GM23338 (cell line): Measurements from ENCODE around the gene FLT1. TPM values are rescaled to one million over a fixed set of nuclear protein-coding genes. Genes with fewer than 3 reads are reported as not detected.

Experiments used
- ATAC-seq: fragments of 200-7000 bp; cut with Tn5 transposase; 3 replicates; pipeline ENCODE4 v1.9.1; 2020
- DNase-seq: peaks from one replicate; pipeline ENCODE4 v3.0.0-alpha.2; 2015; ENCODE audit warnings: low spot score
- H2AFZ ChIP-seq: fragments of 200-600 bp; sonication (generic); 2 replicates; pipeline ENCODE4 v1.8.0; 2016; ENCODE audit warnings: antibody characterized with exemption, mild to moderate bottlenecking, moderate library complexity
- H3F3A ChIP-seq: fragments of 200-600 bp; sonication (generic); replicated peaks from 2 replicates; pipeline ENCODE4 v1.8.0; 2017; ENCODE audit warnings: antibody characterized with exemption, mixed run types, low read depth
- H3K27ac ChIP-seq: fragments of 200-600 bp; sonication (generic); 2 replicates; pipeline ENCODE4 v1.6.1; 2016; ENCODE audit warnings: low read depth
- H3K27me3 ChIP-seq: fragments of 200-600 bp; sonication (generic); 2 replicates; pipeline ENCODE4 v1.8.0; 2016; ENCODE audit warnings: mild to moderate bottlenecking, mixed run types, moderate library complexity; ENCODE audit not compliant: insufficient read depth
- H3K36me3 ChIP-seq: fragments of 200-600 bp; sonication (generic); 2 replicates; pipeline ENCODE4 v1.8.0; 2016; ENCODE audit warnings: mild to moderate bottlenecking; ENCODE audit not compliant: insufficient read depth
- H3K4me1 ChIP-seq: fragments of 200-600 bp; sonication (generic); 2 replicates; pipeline ENCODE4 v1.8.0; 2016; ENCODE audit warnings: mild to moderate bottlenecking, moderate library complexity; ENCODE audit not compliant: insufficient read depth
- H3K4me2 ChIP-seq: fragments of 200-600 bp; sonication (generic); 2 replicates; pipeline ENCODE4 v1.7.1; 2017; ENCODE audit warnings: mixed run types
- H3K4me3 ChIP-seq: fragments of 200-600 bp; sonication (generic); 2 replicates; pipeline ENCODE4 v1.6.1; 2016; ENCODE audit warnings: mixed run types
- H3K79me2 ChIP-seq: fragments of 200-600 bp; sonication (generic); replicated peaks from 2 replicates; pipeline ENCODE4 v1.8.0; 2017; ENCODE audit warnings: mild to moderate bottlenecking; ENCODE audit not compliant: insufficient read depth
- H3K9me2 ChIP-seq: fragments of 200-600 bp; sonication (generic); 2 replicates; pipeline ENCODE4 v1.8.0; 2017; ENCODE audit not compliant: insufficient read depth
- H4K20me1 ChIP-seq: fragments of 200-600 bp; sonication (generic); replicated peaks from 2 replicates; pipeline ENCODE4 v1.8.0; 2017; ENCODE audit warnings: mild to moderate bottlenecking; ENCODE audit not compliant: insufficient read depth
- H3K27ac Mint-ChIP-seq: 2 replicates; pipeline ENCODE4 v1.8.0; 2020; ENCODE audit warnings: inconsistent platforms, mild to moderate bottlenecking, moderate library complexity, mixed read lengths
- H3K27me3 Mint-ChIP-seq: 3 replicates; pipeline ENCODE4 v1.8.0; 2022; ENCODE audit warnings: low read depth, mild to moderate bottlenecking, moderate library complexity, mixed read lengths, inconsistent platforms; ENCODE audit not compliant: insufficient read depth, poor library complexity
- H3K36me3 Mint-ChIP-seq: 3 replicates; pipeline ENCODE4 v1.8.0; 2021; ENCODE audit warnings: low read depth, mild to moderate bottlenecking, inconsistent platforms, moderate library complexity, mixed read lengths
- H3K4me1 Mint-ChIP-seq: 3 replicates; pipeline ENCODE4 v1.8.0; 2020; ENCODE audit warnings: mild to moderate bottlenecking, inconsistent platforms, mixed read lengths
- H3K4me3 Mint-ChIP-seq: 3 replicates; pipeline ENCODE4 v1.8.0; 2021; ENCODE audit warnings: moderate library complexity, mild to moderate bottlenecking, inconsistent platforms, mixed read lengths
- H3K9me3 Mint-ChIP-seq: 3 replicates; pipeline ENCODE4 v1.8.0; 2020; ENCODE audit warnings: moderate library complexity, mild to moderate bottlenecking, inconsistent platforms, mixed read lengths
- CREB1 ChIP-seq: fragments of 250-450 bp; sonication (Bioruptor Pico); IDR thresholded peaks from 2 replicates; pipeline ENCODE4 v1.5.0; 2020; ENCODE audit warnings: low read depth, mild to moderate bottlenecking, moderate library complexity
- CTCF ChIP-seq, 2 experiments: fragments of 200-600 bp in 1 of 2; sonication (generic) in 1 of 2; conservative IDR thresholded peaks; 2 replicates each; pipeline versions ENCODE4 v1.5.1 to v1.6.1; 2016 to 2017; ENCODE audit warnings: antibody characterized with exemption in 2 of 2, low read depth in 2 of 2, mild to moderate bottlenecking in 2 of 2, moderate library complexity in 1 of 2
- EZH2 ChIP-seq: fragments of 200-600 bp; sonication (generic); IDR thresholded peaks from one replicate; pipeline ENCODE4 v1.8.0; 2017; ENCODE audit warnings: antibody characterized with exemption, mild to moderate bottlenecking, low read depth; ENCODE audit not compliant: unreplicated experiment
- JUNB ChIP-seq: IDR thresholded peaks from one replicate; pipeline ENCODE4 v1.6.1; 2016; ENCODE audit warnings: antibody characterized with exemption; ENCODE audit not compliant: unreplicated experiment
- NANOG ChIP-seq: IDR thresholded peaks from 2 replicates; pipeline ENCODE4 v1.6.1; 2016; ENCODE audit warnings: antibody characterized with exemption, borderline replicate concordance
- POLR2AphosphoS5 ChIP-seq: IDR thresholded peaks from 2 replicates; pipeline ENCODE4 v1.6.1; 2016; ENCODE audit warnings: antibody characterized with exemption, low read depth
- REST ChIP-seq: IDR thresholded peaks from one replicate; pipeline ENCODE4 v1.6.1; 2018; ENCODE audit warnings: antibody characterized with exemption; ENCODE audit not compliant: unreplicated experiment
- ZNF331 ChIP-seq: fragments of 250-450 bp; sonication (Bioruptor Pico); IDR thresholded peaks from 2 replicates; pipeline ENCODE4 v1.5.0; 2020; ENCODE audit warnings: low read depth, mild to moderate bottlenecking, moderate library complexity
- polyA plus RNA-seq: library from polyadenylated mRNA; unstranded; fragments of >200 nt; fragmentation: Nextera tagmentation; extraction: Ambion mirVana; gene quantifications from 2 replicates; pipeline ENCODE4 v1.2.1, GENCODE V29; 2016
- total RNA-seq: library from RNA; depleted of rRNA; stranded (reverse); fragments of >200 nt; shearing (Covaris generic); gene quantifications from 2 replicates; pipeline ENCODE4 v1.2.3, GENCODE V29; 2014

The FLT1 gene
- total and polyA plus RNA-seq, 2 experiments from 2014 or later, result 26.8 to 116 TPM

GRCh38 chr13:28322256-28322905 lies 172.5 kb downstream of the FLT1 start:
- ATAC-seq (no peak), DNase-seq (no peak)
- H2AFZ ChIP-seq, result no peak overlapping the region

More at GRCh38 chr13:28322256-28322905, 172.5 kb downstream of the FLT1 start:
- Mint-ChIP-seq H3K9me3 (no peaks in the 10 kb centered on the region), H3K27ac (no peak overlapping the region; the same call in 1 of the 2 replicates), H3K4me1 (no peaks in the 10 kb centered on the region; the same call in none of the 3 replicates), H3K4me3 (no peak overlapping the region), H3K36me3 (peaks cover 17% of the 10 kb centered on the region), H3K27me3 (peaks cover 7% of the 10 kb centered on the region)
- Histone ChIP-seq H3K4me3 (no peak overlapping the region), H3K4me2 (no peak overlapping the region), H3K4me1 (peaks cover 4% of the 10 kb centered on the region; the same call in 1 of the 2 replicates), H3K79me2 (no peaks in the 10 kb centered on the region), H3K27ac (no peak overlapping the region), H3K27me3 (no peaks in the 10 kb centered on the region), H3K9me2 (no peaks in the 10 kb centered on the region), H4K20me1 (no peaks in the 10 kb centered on the region), H3K36me3 (peaks cover 20% of the 10 kb centered on the region), H3F3A (no peaks in the 10 kb centered on the region)
- TF ChIP-seq REST, result no peak
- TF ChIP-seq JUNB, result no peak
- no peak for TF ChIP-seq EZH2
- no peak for TF ChIP-seq NANOG
- TF ChIP-seq CTCF (conservative IDR thresholded peaks at IDR 0.05; ENCODE audit: low read depth in 2 of 2), result no peak
- no peak for TF ChIP-seq CREB1 (CRISPR knock-in tag)
- TF ChIP-seq ZNF331 (CRISPR knock-in tag), result no peak
- TF ChIP-seq POLR2AphosphoS5, result no peak
